ENCODE measurements around the gene BUD31. TPM values are rescaled to one million over a fixed set of nuclear protein-coding genes. Genes with fewer than 3 reads are reported as not detected.

Gene BUD31
- total and polyA plus RNA-seq, 7 donors, result 44.6 to 141 (median 89.8) TPM

- no peak for DNase-seq
- Histone ChIP-seq H3K27ac (no peak overlapping the region), H3K27me3 (no peaks in the 10 kb centered on the region), H3K36me3 (peaks cover 48 to 95% (median 61%) of the 10 kb centered on the region in 4 donors), H3K4me1 (no peaks in the 10 kb centered on the region), H3K4me3 (no peak overlapping the region), H3K9me3 (no peaks in the 10 kb centered on the region)
- intact Hi-C loops (cut with DNase I), result no loop called here
- 92% methylated on average over 29 of the region's 29 CpGs for WGBS, 2 donors
- TF ChIP-seq POLR2A (IDR thresholded peaks at IDR 0.05) (no peak), EP300 (IDR thresholded peaks at IDR 0.05) (no peak), CTCF (IDR thresholded peaks at IDR 0.05) (no peak), POLR2AphosphoS5 (IDR thresholded peaks at IDR 0.05) (no peak)
Measured at GRCh38 chr7:99419323-99420021, 10.7 kb downstream of the BUD31 start.

GRCh38 chr7:99420213-99420612, 11.4 kb downstream of the BUD31 start:
- DNase-seq, result no peak
- Histone ChIP-seq H3K4me3 (no peak overlapping the region), H3K4me1 (no peaks in the 10 kb centered on the region), H3K27ac (no peak overlapping the region), H3K9me3 (no peaks in the 10 kb centered on the region), H3K36me3 (peaks cover 48 to 95% (median 64%) of the 10 kb centered on the region in 4 donors), H3K27me3 (no peaks in the 10 kb centered on the region)
- intact Hi-C loops (cut with DNase I), result no loop called here
- 95 to 96% methylated on average over 5 of the region's 5 CpGs for WGBS, 2 donors
- TF ChIP-seq POLR2A (IDR thresholded peaks at IDR 0.05) (no peak), EP300 (IDR thresholded peaks at IDR 0.05) (no peak), POLR2AphosphoS5 (IDR thresholded peaks at IDR 0.05) (no peak), CTCF (IDR thresholded peaks at IDR 0.05) (no peak)

- no peak for TF ChIP-seq POLR2A (IDR thresholded peaks at IDR 0.05)
- no peak for TF ChIP-seq EP300 (IDR thresholded peaks at IDR 0.05)
- TF ChIP-seq POLR2AphosphoS5 (IDR thresholded peaks at IDR 0.05), result no peak
- TF ChIP-seq CTCF (IDR thresholded peaks at IDR 0.05), result no peak
- 92 to 94% methylated on average over 7 of the region's 7 CpGs for WGBS, 2 donors
- DNase-seq, result no peak
- no peaks in the 10 kb centered on the region for H3K27me3 ChIP-seq
- H3K4me1 ChIP-seq, result no peaks in the 10 kb centered on the region
- H3K36me3 ChIP-seq, result peaks cover 46 to 94% (median 62%) of the 10 kb centered on the region in 4 donors
- H3K4me3 ChIP-seq, result no peak overlapping the region
- H3K27ac ChIP-seq, result no peak overlapping the region
- intact Hi-C loops (cut with DNase I), result no loop called here
- no peaks in the 10 kb centered on the region for H3K9me3 ChIP-seq
Measured at GRCh38 chr7:99420986-99421385, 12.2 kb downstream of the BUD31 start.

GRCh38 chr7:99422186-99422585, 13.4 kb downstream of the BUD31 start:
- DNase-seq, result no peak

More at GRCh38 chr7:99422186-99422585, 13.4 kb downstream of the BUD31 start:
- Histone ChIP-seq H3K27me3 (no peaks in the 10 kb centered on the region), H3K9me3 (no peaks in the 10 kb centered on the region), H3K4me1 (no peaks in the 10 kb centered on the region), H3K36me3 (peaks cover 35 to 82% (median 53%) of the 10 kb centered on the region in 4 donors), H3K4me3 (no peak overlapping the region), H3K27ac (no peak overlapping the region)
- no peak for TF ChIP-seq POLR2A (IDR thresholded peaks at IDR 0.05)
- no peak for TF ChIP-seq EP300 (IDR thresholded peaks at IDR 0.05)
- TF ChIP-seq POLR2AphosphoS5 (IDR thresholded peaks at IDR 0.05), result no peak
- no peak for TF ChIP-seq CTCF (IDR thresholded peaks at IDR 0.05)
- WGBS, 2 donors, result 93 to 95% methylated on average over 11 of the region's 11 CpGs
- intact Hi-C loops (cut with DNase I), result no loop called here
